Measurements from ENCODE around the gene PPP1R14D. TPM values are rescaled to one million over a fixed set of nuclear protein-coding genes. Genes with fewer than 3 reads are reported as not detected.
A peak's percentile ranks its signal among the peaks of the same experiment; 100 is the strongest.
"Not testable (repeated sequence)": the region's sequence is repeated elsewhere in the genome, so short reads cannot be mapped to it uniquely, and the experiment has no call there.

PPP1R14D gene, protein sequence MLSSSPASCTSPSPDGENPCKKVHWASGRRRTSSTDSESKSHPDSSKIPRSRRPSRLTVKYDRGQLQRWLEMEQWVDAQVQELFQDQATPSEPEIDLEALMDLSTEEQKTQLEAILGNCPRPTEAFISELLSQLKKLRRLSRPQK
- total RNA-seq, result not detected

DNA sequence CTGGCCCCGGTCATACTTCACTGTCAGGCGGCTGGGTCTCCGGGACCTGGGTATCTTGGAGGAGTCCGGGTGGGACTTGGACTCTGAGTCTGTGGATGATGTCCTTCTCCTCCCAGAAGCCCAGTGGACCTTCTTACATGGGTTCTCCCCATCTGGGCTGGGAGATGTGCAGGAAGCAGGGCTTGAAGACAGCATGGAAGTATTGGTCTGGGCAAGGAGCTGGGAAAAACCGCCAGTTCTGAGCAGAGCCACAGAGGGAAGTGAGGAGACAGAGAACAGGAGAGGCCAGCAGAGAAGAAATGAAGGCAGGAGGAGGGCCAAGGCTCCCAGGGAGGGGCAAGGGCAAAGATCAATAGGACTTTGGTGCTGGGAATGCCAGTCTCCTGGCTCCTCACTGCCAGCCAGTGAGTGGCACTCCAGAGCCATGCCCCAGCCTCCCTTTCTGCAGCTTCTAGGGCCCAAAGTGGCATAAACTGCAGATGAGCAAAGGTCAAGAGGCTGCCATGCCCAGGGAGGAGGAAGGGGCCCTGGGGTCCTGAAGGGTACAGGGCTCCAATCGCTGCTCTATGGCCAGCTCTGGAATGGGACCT, at the start of gene PPP1R14D:
PPP1R14D (minus strand) TSS at position 262 of the 590 bp plus-strand sequence; CDS start at position 195, 67 bp downstream.
- ATAC-seq (peak in 1 of 2 donors; percentile 56), DNase-seq (ENCODE audit: low spot score) (no peak)
- H3K27ac Mint-ChIP-seq, result no peak within 1 kb of the TSS
- H3K4me1 Mint-ChIP-seq (ENCODE audit: low read depth in 2 of 2), result no peaks in the 10 kb centered on the region
- no peaks in the 10 kb centered on the region for H3K9me3 Mint-ChIP-seq
- H3K36me3 Mint-ChIP-seq, result no peaks in the 10 kb centered on the region
- peaks cover 0 to 5% of the 10 kb centered on the region in 2 donors for H3K27me3 Mint-ChIP-seq
- H3K4me3 Mint-ChIP-seq, result no peak within 1 kb of the TSS

- Mint-ChIP-seq H3K4me1 (ENCODE audit: low read depth in 2 of 2) (peaks cover 6 to 9% of the 10 kb centered on the region in 2 donors), H3K4me3 (no peak overlapping the region), H3K27ac (no peak overlapping the region), H3K27me3 (peaks cover 1 to 6% of the 10 kb centered on the region in 2 donors), H3K9me3 (no peaks in the 10 kb centered on the region), H3K36me3 (no peaks in the 10 kb centered on the region)
- DNase-seq (ENCODE audit: low spot score), result no peak
- no peak for ATAC-seq
These were observed 49.2 kb upstream of the PPP1R14D start for GRCh38 chr15:40877694-40878093.

GRCh38 chr15:40875991-40876730, 47.7 kb upstream of the PPP1R14D start:
- no peak overlapping the region for H3K27ac Mint-ChIP-seq
- H3K9me3 Mint-ChIP-seq, result no peaks in the 10 kb centered on the region
- H3K27me3 Mint-ChIP-seq, result peaks cover 6 to 13% of the 10 kb centered on the region in 2 donors
- ATAC-seq, result no peak
- no peaks in the 10 kb centered on the region for H3K36me3 Mint-ChIP-seq
- H3K4me1 Mint-ChIP-seq (ENCODE audit: low read depth in 2 of 2), result peaks cover 6 to 9% of the 10 kb centered on the region in 2 donors
- no peak overlapping the region for H3K4me3 Mint-ChIP-seq
- DNase-seq (ENCODE audit: low spot score), result no peak

GRCh38 chr15:40873694-40874561, 45.4 kb upstream of the PPP1R14D start, which contains the start of gene RHOV:
RHOV (minus strand) TSS chr15:40874234; CDS start chr15:40874139, 95 bp downstream.
- no peak within 1 kb of the TSS for H3K27ac Mint-ChIP-seq
- peak within 1 kb of the TSS; percentile 41 for H3K4me3 Mint-ChIP-seq
- ATAC-seq (peak; percentile 83 to 86), DNase-seq (ENCODE audit: low spot score) (no peak)
- H3K4me1 Mint-ChIP-seq (ENCODE audit: low read depth in 2 of 2), result peaks cover 6 to 9% of the 10 kb centered on the region in 2 donors
- H3K9me3 Mint-ChIP-seq, result no peaks in the 10 kb centered on the region
- H3K36me3 Mint-ChIP-seq, result no peaks in the 10 kb centered on the region
- peaks cover 6 to 19% of the 10 kb centered on the region in 2 donors for H3K27me3 Mint-ChIP-seq

DNA sequence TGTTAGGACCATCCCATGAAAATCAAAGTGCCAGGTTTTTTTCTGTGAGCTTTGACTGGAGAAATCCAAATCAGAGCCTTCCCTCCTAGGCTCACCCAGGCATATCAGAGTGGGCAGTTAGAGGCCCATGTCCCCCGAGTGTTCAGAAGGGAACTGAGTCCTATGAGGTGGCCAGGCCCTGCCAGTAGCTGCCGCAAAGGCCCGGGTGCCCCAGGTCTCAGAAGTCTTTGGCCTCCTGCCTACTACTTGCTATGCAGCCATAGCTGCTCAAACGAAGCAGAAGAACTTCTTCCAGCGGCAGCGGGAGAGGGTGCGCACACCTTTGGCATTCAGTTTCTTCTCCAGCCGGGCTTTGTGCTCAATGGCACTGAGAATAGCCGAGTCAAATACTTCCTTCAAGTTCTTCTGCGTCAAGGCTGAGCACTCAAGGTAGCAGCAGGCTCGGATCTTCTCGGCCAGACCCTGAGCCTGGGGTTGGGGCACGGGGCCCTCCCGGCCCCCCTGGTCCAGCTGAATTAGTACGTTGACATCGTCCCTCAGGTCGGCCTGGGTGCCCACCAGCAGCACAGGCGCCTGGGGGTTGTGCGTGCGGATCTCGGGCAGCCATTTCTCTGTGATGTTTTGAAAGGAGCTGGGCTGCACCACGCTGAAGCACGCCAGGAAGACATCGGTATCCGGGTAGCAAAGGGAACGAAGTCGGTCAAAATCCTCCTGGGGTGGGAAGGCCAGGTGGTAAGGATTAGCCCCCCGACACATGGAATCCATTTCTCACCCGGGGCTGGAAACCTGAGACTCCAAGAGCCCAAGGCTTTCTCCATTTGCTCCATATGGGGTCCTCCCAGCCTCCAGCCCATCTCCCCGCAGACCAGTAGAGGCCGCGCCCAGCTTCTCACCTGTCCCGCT, 44.5 kb upstream of the PPP1R14D start:
- peaks cover 6 to 19% of the 10 kb centered on the region in 2 donors for H3K27me3 Mint-ChIP-seq
- H3K4me3 Mint-ChIP-seq, result peak overlapping the region; percentile 41
- no peak overlapping the region for H3K27ac Mint-ChIP-seq
- DNase-seq (ENCODE audit: low spot score), result no peak
- H3K9me3 Mint-ChIP-seq, result no peaks in the 10 kb centered on the region
- H3K4me1 Mint-ChIP-seq (ENCODE audit: low read depth in 2 of 2), result peaks cover 2 to 5% of the 10 kb centered on the region in 2 donors
- no peaks in the 10 kb centered on the region for H3K36me3 Mint-ChIP-seq
- no peak for ATAC-seq

GRCh38 chr15:40871749-40872617, 43.5 kb upstream of the PPP1R14D start:
- DNase-seq (ENCODE audit: low spot score), result no peak
- peak overlapping the region; percentile 14 for H3K4me3 Mint-ChIP-seq
- no peak for ATAC-seq
- H3K36me3 Mint-ChIP-seq, result no peaks in the 10 kb centered on the region
- H3K9me3 Mint-ChIP-seq, result no peaks in the 10 kb centered on the region
- peaks cover 2 to 5% of the 10 kb centered on the region in 2 donors for H3K4me1 Mint-ChIP-seq (ENCODE audit: low read depth in 2 of 2)
- H3K27me3 Mint-ChIP-seq, result peaks cover 6 to 19% of the 10 kb centered on the region in 2 donors
- no peak overlapping the region for H3K27ac Mint-ChIP-seq

GRCh38 chr15:40870716-40871115, 42.2 kb upstream of the PPP1R14D start:
- no peak for ATAC-seq
- H3K27me3 Mint-ChIP-seq, result peaks cover 6 to 18% of the 10 kb centered on the region in 2 donors
- no peak overlapping the region for H3K4me3 Mint-ChIP-seq
- H3K4me1 Mint-ChIP-seq (ENCODE audit: low read depth in 2 of 2), result peaks cover 2 to 5% of the 10 kb centered on the region in 2 donors
- H3K36me3 Mint-ChIP-seq, result no peaks in the 10 kb centered on the region
- no peak for DNase-seq (ENCODE audit: low spot score)
- H3K27ac Mint-ChIP-seq, result no peak overlapping the region
- H3K9me3 Mint-ChIP-seq, result no peaks in the 10 kb centered on the region

DNA sequence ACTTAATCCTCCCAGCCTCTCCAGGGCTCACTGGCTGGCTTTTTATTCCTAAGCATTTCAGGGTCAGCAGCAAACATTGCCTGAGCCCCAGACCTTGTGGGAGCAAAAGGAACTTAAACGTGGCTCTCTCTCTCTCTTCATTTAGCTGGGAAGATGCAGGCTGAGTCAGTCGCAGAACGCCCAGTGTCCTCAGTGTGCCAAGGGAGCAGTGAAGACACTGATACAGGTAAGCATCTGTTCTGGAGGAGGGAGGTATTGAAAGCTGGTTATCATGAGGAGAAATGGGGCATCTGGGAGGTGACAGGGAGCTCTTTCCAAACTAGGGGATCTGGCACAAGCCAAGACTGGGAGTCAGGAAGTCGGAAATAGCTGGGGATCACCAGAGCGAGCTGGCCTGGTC, 41.2 kb upstream of the PPP1R14D start:
- Mint-ChIP-seq H3K27me3 (peaks cover 6 to 18% of the 10 kb centered on the region in 2 donors), H3K4me1 (ENCODE audit: low read depth in 2 of 2) (peaks cover 2 to 5% of the 10 kb centered on the region in 2 donors), H3K36me3 (no peaks in the 10 kb centered on the region), H3K9me3 (no peaks in the 10 kb centered on the region), H3K27ac (no peak overlapping the region), H3K4me3 (no peak overlapping the region)
- DNase-seq (ENCODE audit: low spot score) (no peak), ATAC-seq (no peak)

DNA sequence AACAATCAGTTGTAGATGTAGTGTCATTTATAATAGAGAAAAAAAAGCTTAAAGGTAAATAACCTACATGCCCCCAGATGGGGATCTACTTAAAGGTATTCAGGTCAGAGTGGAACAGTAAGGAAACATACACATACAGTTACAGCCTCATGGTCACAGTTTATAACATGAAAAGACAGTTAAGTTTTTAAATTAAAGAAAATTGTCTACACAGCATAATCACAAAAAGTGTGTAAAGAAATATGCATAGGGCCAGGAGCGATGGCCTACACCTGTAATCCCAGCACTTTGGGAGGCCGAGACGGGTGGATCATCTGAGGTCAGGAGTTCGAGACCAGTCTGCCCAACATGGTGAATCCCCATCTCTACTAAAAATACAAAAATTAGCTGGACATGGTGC, 38.7 kb upstream of the PPP1R14D start:
- Mint-ChIP-seq H3K9me3 (no peaks in the 10 kb centered on the region), H3K27me3 (peaks cover 6 to 21% of the 10 kb centered on the region in 2 donors), H3K27ac (no peak overlapping the region), H3K4me1 (ENCODE audit: low read depth in 2 of 2) (peaks cover 0 to 3% of the 10 kb centered on the region in 2 donors), H3K4me3 (no peak overlapping the region), H3K36me3 (no peaks in the 10 kb centered on the region)
- ATAC-seq (no peak), DNase-seq (ENCODE audit: low spot score) (no peak)

DNA sequence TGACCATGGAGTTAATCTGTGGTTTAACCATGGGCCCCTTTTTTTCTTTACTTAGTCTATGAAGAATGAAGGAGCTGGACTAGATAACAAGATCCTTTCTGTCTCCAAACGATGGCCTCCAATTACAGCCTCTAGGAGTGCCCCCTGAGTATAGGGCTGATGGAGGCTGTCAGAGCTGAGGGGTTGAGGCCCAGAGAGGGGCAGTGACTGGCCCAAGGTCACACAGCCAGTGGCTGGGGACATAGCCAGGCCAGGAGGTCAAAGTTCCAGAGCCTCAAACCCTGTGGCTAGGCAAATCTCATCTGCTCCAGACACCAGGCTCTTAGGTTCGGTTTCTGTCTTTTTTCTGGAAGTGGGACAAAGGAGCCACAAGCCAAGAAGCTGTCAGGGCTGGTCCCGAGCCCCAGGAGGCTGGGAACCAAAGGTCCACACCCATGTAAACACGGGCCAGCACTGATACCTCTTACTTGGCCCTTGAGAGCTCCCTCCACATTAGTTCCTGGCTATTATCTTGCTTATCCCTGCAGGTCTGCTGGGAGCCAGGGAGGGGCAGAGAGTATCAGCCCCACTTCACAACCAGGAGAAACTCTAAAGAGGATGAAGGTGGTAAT, 35.3 kb upstream of the PPP1R14D start:
- H3K36me3 Mint-ChIP-seq, result no peaks in the 10 kb centered on the region
- H3K27me3 Mint-ChIP-seq, result peaks cover 6 to 25% of the 10 kb centered on the region in 2 donors
- no peaks in the 10 kb centered on the region for H3K9me3 Mint-ChIP-seq
- DNase-seq (ENCODE audit: low spot score), result no peak
- H3K27ac Mint-ChIP-seq, result no peak overlapping the region
- H3K4me1 Mint-ChIP-seq (ENCODE audit: low read depth in 2 of 2), result peaks cover 3 to 6% of the 10 kb centered on the region in 2 donors
- ATAC-seq, result no peak
- H3K4me3 Mint-ChIP-seq, result no peak overlapping the region

GRCh38 chr15:40861147-40861546, 32.6 kb upstream of the PPP1R14D start:
- Mint-ChIP-seq H3K4me1 (ENCODE audit: low read depth in 2 of 2) (peaks cover 5 to 10% of the 10 kb centered on the region in 2 donors), H3K27me3 (peaks cover 6 to 25% of the 10 kb centered on the region in 2 donors)
- not testable (repeated sequence) for ATAC-seq; H3K4me3 Mint-ChIP-seq; DNase-seq (ENCODE audit: low spot score); H3K9me3 Mint-ChIP-seq; H3K36me3 Mint-ChIP-seq; H3K27ac Mint-ChIP-seq

Data from natural killer cell treated with Interleukin-12 subunit alpha and Interleukin-12 subunit beta and Interleukin-15 and Interleukin-18, amount 100 ng/mL, for 72 hours (primary cell).